Muscle of leg (tissue), 11 donors: ENCODE data around the gene TBX22. TPM values are rescaled to one million over a fixed set of nuclear protein-coding genes. Genes with fewer than 3 reads are reported as not detected.
"Not testable (repeated sequence)": the region's sequence is repeated elsewhere in the genome, so short reads cannot be mapped to it uniquely, and the experiment has no call there.

ENCODE experiments used
- DNase-seq: peaks from one replicate; pipeline ENCODE4 v3.0.0; 2013
- H3K27ac ChIP-seq: one replicate; pipeline ENCODE4 v1.5.1; 2013; ENCODE audit warnings: mild to moderate bottlenecking, low read length, control low read depth
- H3K27me3 ChIP-seq: one replicate; pipeline ENCODE4 v1.6.1; 2013; ENCODE audit warnings: low read length; ENCODE audit not compliant: control insufficient read depth, insufficient read depth
- H3K36me3 ChIP-seq: one replicate; pipeline ENCODE4 v1.6.1; 2013; ENCODE audit warnings: low read length; ENCODE audit not compliant: control insufficient read depth, insufficient read depth
- H3K4me1 ChIP-seq: one replicate; pipeline ENCODE4 v1.6.1; 2013; ENCODE audit warnings: low read length; ENCODE audit not compliant: control insufficient read depth, insufficient read depth
- H3K4me3 ChIP-seq: one replicate; pipeline ENCODE4 v1.5.1; 2013; ENCODE audit warnings: low read length, control low read depth
- H3K9me3 ChIP-seq: replicated peaks from 2 replicates; pipeline ENCODE4 v1.6.1; 2013; ENCODE audit warnings: low read depth, low read length; ENCODE audit not compliant: control insufficient read depth
- WGBS: methylation state at CpG from one replicate; pipeline ENCODE4 v1.1.5; 2013; ENCODE audit warnings: missing lambda C conversion rate; ENCODE audit not compliant: insufficient coverage; 5-methylcytosine and 5-hydroxymethylcytosine counted together
- polyA plus RNA-seq, 8 donors: library from polyadenylated mRNA; unstranded; fragments of 120-200 nt; gene quantifications; one replicate each; pipeline versions ENCODE4 v1.2.1 to v1.2.3, GENCODE V29; 2013; ENCODE audit warnings: inconsistent platforms in 1 of 8, low replicate concordance in 1 of 8; ENCODE audit not compliant: insufficient read length in 8 of 8, insufficient read depth in 1 of 8
- total RNA-seq: library from RNA; stranded (reverse); fragments of 120-200 nt; gene quantifications from one replicate; pipeline ENCODE4 v1.2.4, GENCODE V29; 2013

Gene TBX22
- total and polyA plus RNA-seq, 9 donors: 0.12 TPM; not detected in 8

DNA sequence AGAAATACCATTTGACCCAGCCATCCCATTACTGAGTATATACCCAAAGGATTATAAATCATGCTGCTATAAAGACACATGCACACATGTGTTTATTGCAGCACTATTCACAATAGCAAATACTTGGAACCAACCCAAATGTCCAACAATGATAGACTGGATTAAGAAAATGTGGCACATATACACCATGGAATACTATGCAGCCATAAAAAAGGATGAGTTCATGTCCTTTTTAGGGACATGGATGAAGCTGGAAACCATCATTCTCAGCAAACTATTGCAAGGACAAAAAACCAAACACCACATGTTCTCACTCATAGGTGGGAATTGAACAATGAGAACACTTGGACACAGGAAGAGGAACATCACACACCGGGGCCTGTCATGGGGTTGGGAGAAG is 61.1 kb downstream of the TBX22 start:
- not testable (repeated sequence) for H3K27ac ChIP-seq

More for the DNA sequence above, 61.1 kb downstream of the TBX22 start:
- not testable (repeated sequence) for H3K4me3 ChIP-seq, H3K4me1 ChIP-seq, DNase-seq, H3K36me3 ChIP-seq, H3K27me3 ChIP-seq
- WGBS: 100% methylated on average over 1 of the region's 1 CpG
- H3K9me3 ChIP-seq: peaks cover 14% of the 10 kb centered on the region
